Calu3 (cell line): Measurements from ENCODE around the gene PTTG1. TPM values are rescaled to one million over a fixed set of nuclear protein-coding genes. Genes with fewer than 3 reads are reported as not detected.
A peak's percentile ranks its signal among the peaks of the same experiment; 100 is the strongest.
"Not testable (repeated sequence)": the region's sequence is repeated elsewhere in the genome, so short reads cannot be mapped to it uniquely, and the experiment has no call there.

Experiments used
- BruUV-seq: library from RNA; stranded (reverse); fragments of 400-500 nt; replicated peaks from 2 replicates; lab custom pipeline; 2021; lab: Mats Ljungman, UMichigan
- CTCF ChIA-PET: fragments of 300-600 bp; sonication (Branson Sonifier 250); formaldehyde crosslinking; loops from one replicate; lab custom pipeline; 2022; ENCODE audit warnings: antibody characterized with exemption; lab: Charles Lee
- DNase-seq: peaks from one replicate; pipeline ENCODE4 v3.0.0; 2022
- H3K27ac Mint-ChIP-seq: one replicate; pipeline ENCODE4 v1.8.0; 2022; ENCODE audit warnings: mixed read lengths; ENCODE audit not compliant: unreplicated experiment
- H3K27me3 Mint-ChIP-seq: one replicate; pipeline ENCODE4 v1.8.0; 2022; ENCODE audit warnings: mixed read lengths; ENCODE audit not compliant: unreplicated experiment
- H3K36me3 Mint-ChIP-seq: one replicate; pipeline ENCODE4 v1.8.0; 2022; ENCODE audit warnings: mild to moderate bottlenecking, moderate library complexity, mixed read lengths; ENCODE audit not compliant: insufficient read depth, unreplicated experiment
- H3K4me1 Mint-ChIP-seq: one replicate; pipeline ENCODE4 v1.8.0; 2022; ENCODE audit warnings: mild to moderate bottlenecking, low read depth, mixed read lengths; ENCODE audit not compliant: unreplicated experiment
- H3K4me3 Mint-ChIP-seq: one replicate; pipeline ENCODE4 v1.8.0; 2022; ENCODE audit warnings: mild to moderate bottlenecking, low read depth, moderate library complexity, mixed read lengths; ENCODE audit not compliant: unreplicated experiment
- H3K9me3 Mint-ChIP-seq: one replicate; pipeline ENCODE4 v1.8.0; 2022; ENCODE audit warnings: low read depth, mixed read lengths; ENCODE audit not compliant: unreplicated experiment
- intact Hi-C: fragments of 100-400 bp; cut with micrococcal nuclease; formaldehyde crosslinking; loops from one replicate; pipeline ENCODE4 v1.10.0; 2022; ENCODE audit not compliant: unreplicated experiment
- total RNA-seq: library from RNA; stranded (reverse); gene quantifications from 2 replicates; pipeline ENCODE4 v1.2.3, GENCODE V29; 2022
- TF ChIP-seq, protein P1 (sequence below): fragments of 200-600 bp; IDR thresholded peaks from one replicate; pipeline ENCODE4 v1.8.0; 2022; ENCODE audit warnings: antibody characterized with exemption; ENCODE audit not compliant: unreplicated experiment

PTTG1 gene
- total RNA-seq, 1 experiment from 2014 or later = 184 TPM

DNA sequence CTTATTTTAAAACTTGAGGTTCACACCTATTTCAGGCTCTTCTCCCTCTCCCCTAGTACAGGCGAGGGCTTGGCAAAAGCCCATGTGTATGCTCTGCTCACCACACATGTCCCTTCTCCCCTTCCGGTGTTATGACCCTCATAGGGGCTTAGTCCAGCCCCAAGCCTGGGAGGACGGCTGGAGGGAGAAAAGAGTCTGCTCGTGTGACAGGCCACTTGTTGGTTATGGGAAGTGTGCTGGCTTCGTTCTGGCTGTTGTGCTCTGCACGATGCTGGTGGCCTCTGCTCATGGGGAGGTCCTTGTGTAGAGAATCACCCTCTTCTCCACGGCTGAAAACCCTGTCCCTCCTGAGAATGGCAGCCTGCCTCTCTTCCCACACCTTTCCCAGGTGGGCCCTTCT is 11.1 kb downstream of the PTTG1 start:
- Mint-ChIP-seq H3K27me3 (peaks cover 17% of the 10 kb centered on the region), H3K9me3 (no peaks in the 10 kb centered on the region), H3K36me3 (peaks cover 3% of the 10 kb centered on the region), H3K27ac (no peak overlapping the region), H3K4me1 (peaks cover 15% of the 10 kb centered on the region), H3K4me3 (no peak overlapping the region)
- TF ChIP-seq, protein P1, sequence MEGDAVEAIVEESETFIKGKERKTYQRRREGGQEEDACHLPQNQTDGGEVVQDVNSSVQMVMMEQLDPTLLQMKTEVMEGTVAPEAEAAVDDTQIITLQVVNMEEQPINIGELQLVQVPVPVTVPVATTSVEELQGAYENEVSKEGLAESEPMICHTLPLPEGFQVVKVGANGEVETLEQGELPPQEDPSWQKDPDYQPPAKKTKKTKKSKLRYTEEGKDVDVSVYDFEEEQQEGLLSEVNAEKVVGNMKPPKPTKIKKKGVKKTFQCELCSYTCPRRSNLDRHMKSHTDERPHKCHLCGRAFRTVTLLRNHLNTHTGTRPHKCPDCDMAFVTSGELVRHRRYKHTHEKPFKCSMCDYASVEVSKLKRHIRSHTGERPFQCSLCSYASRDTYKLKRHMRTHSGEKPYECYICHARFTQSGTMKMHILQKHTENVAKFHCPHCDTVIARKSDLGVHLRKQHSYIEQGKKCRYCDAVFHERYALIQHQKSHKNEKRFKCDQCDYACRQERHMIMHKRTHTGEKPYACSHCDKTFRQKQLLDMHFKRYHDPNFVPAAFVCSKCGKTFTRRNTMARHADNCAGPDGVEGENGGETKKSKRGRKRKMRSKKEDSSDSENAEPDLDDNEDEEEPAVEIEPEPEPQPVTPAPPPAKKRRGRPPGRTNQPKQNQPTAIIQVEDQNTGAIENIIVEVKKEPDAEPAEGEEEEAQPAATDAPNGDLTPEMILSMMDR = no peak
- intact Hi-C loops = loop anchor here (10.0 kb wide), 1 partner anchor 202 kb away; no protein-coding TSS in a partner anchor
- no peak for DNase-seq
- CTCF ChIA-PET = no interaction called here
- BruUV-seq = no TSS peak

DNA sequence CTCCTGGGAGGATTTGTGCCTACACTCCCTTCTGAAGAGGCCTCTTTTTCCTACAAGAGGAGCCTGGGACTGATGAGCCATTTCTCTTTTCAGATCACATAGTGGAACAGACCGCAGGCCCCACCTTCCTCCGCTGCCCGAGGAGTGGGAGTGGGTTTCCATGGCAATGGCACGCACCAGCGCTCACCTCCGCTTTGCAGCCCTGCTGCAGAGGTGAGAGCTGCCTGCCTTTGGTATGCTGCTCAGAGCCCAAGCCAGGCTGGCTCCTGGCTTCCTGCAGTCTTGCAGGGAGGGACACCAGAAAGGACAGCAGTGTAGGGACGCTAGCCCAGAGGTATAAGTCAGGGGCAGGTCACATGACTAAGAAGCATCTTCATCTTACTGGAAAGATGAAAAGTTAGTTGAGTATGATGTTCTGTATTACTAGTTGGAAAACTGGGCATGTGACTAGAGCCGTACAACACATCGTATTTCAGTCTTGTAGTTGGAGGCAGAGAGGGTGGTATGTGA is 12.4 kb downstream of the PTTG1 start:
- peaks cover 24% of the 10 kb centered on the region for H3K4me1 Mint-ChIP-seq
- peak; percentile 30 for DNase-seq
- H3K9me3 Mint-ChIP-seq = no peaks in the 10 kb centered on the region
- peaks cover 3% of the 10 kb centered on the region for H3K36me3 Mint-ChIP-seq
- BruUV-seq = no TSS peak
- H3K27ac Mint-ChIP-seq = no peak overlapping the region
- H3K4me3 Mint-ChIP-seq = no peak overlapping the region
- H3K27me3 Mint-ChIP-seq = peaks cover 17% of the 10 kb centered on the region
- CTCF ChIA-PET = interaction anchor here (0.6 kb wide), 1 partner anchor 15 kb away, joined by 4 read pairs; the partner anchor contains the start of gene SLU7
- TF ChIP-seq, protein P1 = no peak
- intact Hi-C loops = loop anchor here (10.0 kb wide), 1 partner anchor 201 kb away; no protein-coding TSS in a partner anchor

DNA sequence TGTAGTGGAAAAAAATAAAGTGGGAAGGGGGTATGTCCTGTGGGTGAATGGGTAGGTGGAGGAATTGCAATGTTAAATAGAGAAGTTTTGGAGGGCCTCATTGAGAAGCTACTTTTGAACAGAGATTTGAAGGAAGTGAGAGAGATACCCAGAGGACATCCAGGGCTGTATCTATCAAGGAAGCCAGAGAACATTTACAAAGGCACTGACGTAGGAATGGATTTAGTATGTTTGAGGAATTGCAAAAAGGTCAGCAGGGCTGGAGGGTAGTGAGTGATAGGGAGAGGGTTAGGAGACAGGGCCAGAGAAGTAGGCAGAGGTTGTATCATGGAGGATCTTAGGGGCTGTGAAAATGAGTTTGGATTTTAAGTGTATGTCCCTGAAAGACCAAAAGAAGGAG is 13.9 kb downstream of the PTTG1 start:
- TF ChIP-seq, protein P1 = no peak
- no peak overlapping the region for H3K27ac Mint-ChIP-seq
- H3K9me3 Mint-ChIP-seq = no peaks in the 10 kb centered on the region
- DNase-seq = no peak
- intact Hi-C loops = loop anchor here (5.0 to 10.0 kb wide), 2 partner anchors 52 to 199 kb away; no protein-coding TSS in a partner anchor
- peaks cover 24% of the 10 kb centered on the region for H3K4me1 Mint-ChIP-seq
- H3K36me3 Mint-ChIP-seq = peaks cover 3% of the 10 kb centered on the region
- no peak overlapping the region for H3K4me3 Mint-ChIP-seq
- no TSS peak for BruUV-seq
- H3K27me3 Mint-ChIP-seq = peaks cover 17% of the 10 kb centered on the region
- CTCF ChIA-PET = interaction anchor here (0.6 kb wide), 1 partner anchor 21 kb away, joined by 8 read pairs; no protein-coding TSS in a partner anchor

DNA sequence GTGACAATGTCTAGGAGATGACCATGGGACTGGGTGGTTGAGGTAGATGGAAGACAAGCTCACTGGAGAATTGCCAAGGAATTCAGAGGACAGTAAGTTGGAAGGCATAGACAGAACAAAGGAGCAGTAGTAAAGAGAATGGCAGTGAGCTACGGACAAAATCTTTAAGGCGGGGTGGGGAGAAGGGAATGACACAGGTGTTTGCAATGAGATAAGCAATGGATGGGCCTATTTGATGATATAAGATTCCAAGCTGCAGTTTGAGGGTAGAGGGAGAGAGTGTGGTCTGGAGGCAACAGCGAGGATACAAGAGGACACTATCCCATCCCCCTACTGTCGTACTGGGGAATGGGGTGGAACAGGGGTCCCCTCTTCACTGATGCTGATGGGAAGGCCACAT is 14.4 kb downstream of the PTTG1 start:
- TF ChIP-seq, protein P1 = no peak
- Mint-ChIP-seq H3K4me1 (peaks cover 24% of the 10 kb centered on the region), H3K36me3 (peaks cover 3% of the 10 kb centered on the region), H3K27me3 (peaks cover 17% of the 10 kb centered on the region), H3K27ac (no peak overlapping the region), H3K9me3 (no peaks in the 10 kb centered on the region), H3K4me3 (no peak overlapping the region)
- CTCF ChIA-PET = interaction anchor here (0.6 kb wide), 1 partner anchor 21 kb away, joined by 8 read pairs; no protein-coding TSS in a partner anchor
- no TSS peak for BruUV-seq
- DNase-seq = no peak
- intact Hi-C loops = loop anchor here (5.0 to 10.0 kb wide), 2 partner anchors 51 to 199 kb away; no protein-coding TSS in a partner anchor

DNA sequence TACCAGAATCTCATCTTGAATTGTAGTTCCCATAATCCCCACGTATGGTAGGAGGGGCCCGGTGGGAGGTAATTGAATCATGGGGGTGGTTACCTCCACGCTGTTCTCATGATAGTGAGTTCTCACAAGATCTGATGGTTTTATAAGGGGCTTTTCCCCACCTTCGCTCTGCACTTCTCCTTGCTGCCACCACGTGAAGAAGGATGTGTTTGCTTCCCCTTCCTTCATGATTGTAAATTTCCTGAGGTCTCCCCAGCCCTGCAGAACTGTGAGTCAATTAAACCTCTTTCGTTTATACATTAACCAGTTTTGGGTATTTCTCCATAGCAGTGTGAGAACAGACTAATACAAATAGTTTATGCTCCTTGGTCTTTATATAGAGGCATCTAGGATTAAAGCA is 15.0 kb downstream of the PTTG1 start:
- Mint-ChIP-seq H3K27me3 (peaks cover 17% of the 10 kb centered on the region), H3K4me1 (peaks cover 31% of the 10 kb centered on the region)
- BruUV-seq, H3K4me3 Mint-ChIP-seq, CTCF ChIA-PET, H3K9me3 Mint-ChIP-seq, DNase-seq, H3K27ac Mint-ChIP-seq, H3K36me3 Mint-ChIP-seq: not testable (repeated sequence)
- intact Hi-C loops = loop anchor here (5.0 to 10.0 kb wide), 2 partner anchors 51 to 198 kb away; no protein-coding TSS in a partner anchor
